ENCODE measurements around the gene DGCR6L. TPM values are rescaled to one million over a fixed set of nuclear protein-coding genes. Genes with fewer than 3 reads are reported as not detected.
A peak's percentile ranks its signal among the peaks of the same experiment; 100 is the strongest.
"Not testable (repeated sequence)": the region's sequence is repeated elsewhere in the genome, so short reads cannot be mapped to it uniquely, and the experiment has no call there.

DGCR6L gene
- total RNA-seq, 1 donor from 2014 or later, result 39.8 TPM

DNA sequence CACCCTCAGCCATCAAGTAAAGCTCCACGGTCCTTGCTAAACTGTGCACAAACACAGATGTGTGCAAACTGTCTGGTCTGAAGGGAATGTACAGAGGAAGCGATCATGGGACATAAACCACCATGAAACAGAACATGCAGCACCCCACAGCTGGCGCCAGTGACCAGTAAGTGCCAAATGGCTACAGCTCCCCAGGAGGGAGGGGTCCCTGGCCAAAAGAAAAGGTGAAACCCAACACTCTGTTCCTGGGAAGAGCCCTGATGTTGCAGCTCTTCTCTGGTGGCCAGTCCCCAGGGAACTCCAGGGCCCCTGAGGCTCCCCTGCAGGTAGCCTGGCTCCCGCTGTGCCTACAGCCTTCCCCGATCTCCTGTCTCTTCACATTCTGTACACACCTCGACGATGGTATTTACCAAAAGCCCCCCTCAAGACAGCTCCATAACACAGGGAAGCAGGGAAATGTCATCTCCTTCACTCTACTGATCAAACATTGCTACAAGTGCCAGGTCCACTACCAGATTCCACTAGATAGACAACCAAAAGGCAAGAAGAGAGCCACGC, 2.9 kb downstream of the DGCR6L start:
- no peak for TF ChIP-seq POLR2A (IDR thresholded peaks at IDR 0.05)
- TF ChIP-seq, protein P1, sequence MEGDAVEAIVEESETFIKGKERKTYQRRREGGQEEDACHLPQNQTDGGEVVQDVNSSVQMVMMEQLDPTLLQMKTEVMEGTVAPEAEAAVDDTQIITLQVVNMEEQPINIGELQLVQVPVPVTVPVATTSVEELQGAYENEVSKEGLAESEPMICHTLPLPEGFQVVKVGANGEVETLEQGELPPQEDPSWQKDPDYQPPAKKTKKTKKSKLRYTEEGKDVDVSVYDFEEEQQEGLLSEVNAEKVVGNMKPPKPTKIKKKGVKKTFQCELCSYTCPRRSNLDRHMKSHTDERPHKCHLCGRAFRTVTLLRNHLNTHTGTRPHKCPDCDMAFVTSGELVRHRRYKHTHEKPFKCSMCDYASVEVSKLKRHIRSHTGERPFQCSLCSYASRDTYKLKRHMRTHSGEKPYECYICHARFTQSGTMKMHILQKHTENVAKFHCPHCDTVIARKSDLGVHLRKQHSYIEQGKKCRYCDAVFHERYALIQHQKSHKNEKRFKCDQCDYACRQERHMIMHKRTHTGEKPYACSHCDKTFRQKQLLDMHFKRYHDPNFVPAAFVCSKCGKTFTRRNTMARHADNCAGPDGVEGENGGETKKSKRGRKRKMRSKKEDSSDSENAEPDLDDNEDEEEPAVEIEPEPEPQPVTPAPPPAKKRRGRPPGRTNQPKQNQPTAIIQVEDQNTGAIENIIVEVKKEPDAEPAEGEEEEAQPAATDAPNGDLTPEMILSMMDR (IDR thresholded peaks at IDR 0.05), result no peak
- no peak for TF ChIP-seq POLR2AphosphoS5 (IDR thresholded peaks at IDR 0.05; ENCODE audit: insufficient read depth in 1 of 2, low read depth in 1 of 2)
- intact Hi-C loops (cut with DNase I), result no loop called here
- no peaks in the 10 kb centered on the region for H3K27me3 ChIP-seq
- peak; percentile 64 to 79 for DNase-seq (ENCODE audit: extremely low spot score in 2 of 2)
- H3K4me1 ChIP-seq, result peaks cover 54% of the 10 kb centered on the region
- H3K27ac ChIP-seq, result no peak overlapping the region
- H3K9me3 ChIP-seq, result no peaks in the 10 kb centered on the region
- no peak overlapping the region for H3K4me3 ChIP-seq
- no peaks in the 10 kb centered on the region for H3K36me3 ChIP-seq

DNA sequence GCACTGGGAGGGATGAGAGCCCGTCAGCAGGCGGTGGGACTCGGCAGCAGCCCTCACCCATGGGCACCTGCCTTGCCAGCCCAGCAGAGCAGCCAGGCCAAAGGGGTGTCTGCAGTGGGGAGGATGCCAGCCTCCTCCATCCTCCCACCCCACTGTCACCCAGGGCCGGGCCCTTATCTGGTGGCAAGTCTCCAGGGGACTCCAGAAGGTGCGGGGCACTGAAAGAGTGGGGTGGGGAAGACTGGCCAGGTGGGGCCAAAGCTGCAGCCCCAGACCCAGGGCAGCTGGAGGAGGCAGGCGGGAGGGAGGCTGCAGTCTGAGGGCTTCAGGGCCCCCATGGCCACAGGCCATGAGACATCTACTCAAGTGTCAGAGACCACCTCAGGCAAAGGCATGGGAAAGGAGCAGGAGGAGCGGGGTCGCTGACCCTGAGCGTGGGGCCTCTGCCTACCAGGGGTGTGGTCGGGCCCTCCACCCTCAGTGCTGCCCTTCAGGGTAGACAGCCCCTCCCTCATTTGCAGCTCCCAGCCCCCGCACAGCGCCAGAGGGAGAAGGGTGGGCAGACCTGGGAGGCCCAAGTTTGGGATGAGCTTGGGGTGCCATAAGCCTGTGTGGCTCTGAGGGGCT, 3.5 kb downstream of the DGCR6L start:
- DNase-seq (ENCODE audit: extremely low spot score in 2 of 2), result peak; percentile 54 to 84
- Histone ChIP-seq H3K4me3 (no peak overlapping the region), H3K27me3 (no peaks in the 10 kb centered on the region), H3K9me3 (no peaks in the 10 kb centered on the region), H3K4me1 (peaks cover 48% of the 10 kb centered on the region), H3K27ac (no peak overlapping the region), H3K36me3 (no peaks in the 10 kb centered on the region)
- intact Hi-C loops (cut with DNase I), result no loop called here
- TF ChIP-seq POLR2AphosphoS5 (IDR thresholded peaks at IDR 0.05; ENCODE audit: insufficient read depth in 1 of 2, low read depth in 1 of 2) (no peak), POLR2A (IDR thresholded peaks at IDR 0.05) (no peak)
- TF ChIP-seq, protein P1 (IDR thresholded peaks at IDR 0.05), result no peak

DNA sequence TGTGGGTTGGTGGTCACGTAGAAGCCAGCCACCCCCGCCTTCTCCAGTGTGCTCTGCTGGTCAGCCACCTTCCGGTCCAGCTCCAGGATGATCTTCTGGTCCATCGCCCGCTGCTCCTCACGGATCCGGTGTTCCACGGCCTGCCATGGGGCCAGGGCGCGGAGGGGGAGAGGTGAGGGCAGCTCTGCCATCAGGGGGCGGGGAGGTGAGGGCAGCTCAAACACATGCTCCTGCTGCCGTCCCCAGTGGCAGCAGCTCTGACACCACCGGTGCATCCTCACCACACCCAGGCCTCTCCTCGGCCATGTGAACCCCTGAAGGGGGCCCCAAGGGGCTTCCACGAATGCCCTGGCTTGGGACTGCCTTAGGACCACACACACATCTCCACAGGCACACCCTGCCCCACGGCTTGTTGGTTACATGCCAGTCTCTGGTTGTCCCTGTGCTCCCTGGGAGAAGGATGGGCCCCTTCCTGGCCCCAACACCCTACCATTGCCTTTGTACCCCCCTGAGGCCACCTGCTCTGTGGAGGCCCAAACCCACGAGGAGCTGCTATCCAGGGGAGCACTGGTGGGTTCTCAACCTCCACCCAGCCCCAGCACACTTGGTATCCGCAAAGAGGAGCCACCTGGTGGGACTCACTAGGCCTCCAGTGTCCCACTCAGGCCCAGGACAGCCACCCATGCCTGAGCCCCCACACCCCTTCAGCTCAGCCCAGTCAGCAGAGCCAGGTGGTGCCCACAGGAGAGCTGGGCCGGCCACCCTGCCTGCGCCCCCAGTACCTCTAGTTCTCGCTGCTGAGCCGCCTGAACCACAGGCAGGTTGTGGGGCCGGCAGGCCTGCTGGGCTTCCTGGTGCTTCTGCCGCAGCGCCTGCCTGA, 4.3 kb downstream of the DGCR6L start:
- Histone ChIP-seq H3K4me1 (peaks cover 40% of the 10 kb centered on the region), H3K27ac (no peak overlapping the region), H3K36me3 (no peaks in the 10 kb centered on the region), H3K9me3 (no peaks in the 10 kb centered on the region), H3K27me3 (no peaks in the 10 kb centered on the region), H3K4me3 (no peak overlapping the region)
- intact Hi-C loops (cut with DNase I), result no loop called here
- TF ChIP-seq, protein P1 (IDR thresholded peaks at IDR 0.05), result no peak
- TF ChIP-seq POLR2A (IDR thresholded peaks at IDR 0.05), result no peak
- no peak for TF ChIP-seq POLR2AphosphoS5 (IDR thresholded peaks at IDR 0.05; ENCODE audit: insufficient read depth in 1 of 2, low read depth in 1 of 2)
- DNase-seq (ENCODE audit: extremely low spot score in 2 of 2), result peak; percentile 81 to 88

DNA sequence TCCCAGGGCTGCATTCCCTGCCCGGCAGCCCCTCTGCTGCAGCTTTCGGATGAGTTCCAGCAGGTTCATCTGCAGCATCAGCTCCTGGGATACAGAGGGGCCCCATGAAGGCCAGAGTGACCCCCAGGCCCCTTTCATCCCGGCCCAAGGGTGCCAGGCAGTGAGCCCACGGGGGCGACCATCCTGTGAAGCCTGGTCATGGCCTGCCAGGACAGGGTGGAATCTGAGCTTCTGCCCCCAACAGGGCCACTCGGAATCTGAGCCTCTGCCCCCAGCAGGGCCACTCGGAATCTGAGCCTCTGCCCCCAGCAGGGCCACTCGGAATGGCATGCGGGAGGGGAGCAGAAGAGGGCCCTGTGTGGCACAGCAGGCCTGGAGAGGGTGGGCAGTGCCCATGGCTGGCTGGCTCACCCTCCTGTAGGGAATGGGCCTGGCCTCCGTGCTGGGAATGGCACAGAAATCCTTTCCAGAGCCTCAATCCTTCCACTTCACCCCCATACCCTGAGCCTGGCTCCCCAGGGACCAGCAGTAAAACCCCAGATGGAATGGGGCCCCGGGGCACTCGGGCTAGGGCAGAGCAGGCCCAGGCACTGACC, 5.0 kb downstream of the DGCR6L start:
- H3K4me1 ChIP-seq, result peaks cover 37% of the 10 kb centered on the region

DNA sequence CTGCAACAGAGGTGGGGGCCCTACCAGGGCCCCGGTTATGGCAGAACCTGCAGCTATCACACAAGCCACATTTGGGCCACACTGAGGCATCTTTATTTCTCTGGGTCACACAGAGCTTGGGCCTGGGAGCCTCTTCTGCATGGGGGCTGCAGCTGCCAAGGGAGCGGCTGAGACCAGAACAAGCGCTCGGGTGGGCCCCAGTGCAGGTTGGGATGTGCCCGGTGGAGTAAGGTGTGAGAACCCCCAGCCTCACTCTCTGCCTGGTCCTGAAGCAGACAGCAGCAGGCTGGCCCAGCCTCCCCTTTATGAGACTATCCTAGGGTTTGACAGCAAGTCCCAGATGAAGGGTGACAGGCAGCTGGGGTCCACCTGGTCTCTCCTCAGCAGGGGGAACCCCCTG, 5.7 kb downstream of the DGCR6L start:
- peaks cover 35% of the 10 kb centered on the region for H3K4me1 ChIP-seq
- H3K27ac ChIP-seq; intact Hi-C loops (cut with DNase I); H3K27me3 ChIP-seq; H3K36me3 ChIP-seq; H3K4me3 ChIP-seq; H3K9me3 ChIP-seq: not testable (repeated sequence)
- peak in 1 of 2 donors; percentile 9 for DNase-seq (ENCODE audit: extremely low spot score in 2 of 2)

More for the DNA sequence above, 5.0 kb downstream of the DGCR6L start:
- DNase-seq (ENCODE audit: extremely low spot score in 2 of 2), result peak; percentile 34 to 74
- H3K9me3 ChIP-seq; H3K27me3 ChIP-seq; intact Hi-C loops (cut with DNase I); H3K4me3 ChIP-seq; H3K27ac ChIP-seq; H3K36me3 ChIP-seq: not testable (repeated sequence)

DNA sequence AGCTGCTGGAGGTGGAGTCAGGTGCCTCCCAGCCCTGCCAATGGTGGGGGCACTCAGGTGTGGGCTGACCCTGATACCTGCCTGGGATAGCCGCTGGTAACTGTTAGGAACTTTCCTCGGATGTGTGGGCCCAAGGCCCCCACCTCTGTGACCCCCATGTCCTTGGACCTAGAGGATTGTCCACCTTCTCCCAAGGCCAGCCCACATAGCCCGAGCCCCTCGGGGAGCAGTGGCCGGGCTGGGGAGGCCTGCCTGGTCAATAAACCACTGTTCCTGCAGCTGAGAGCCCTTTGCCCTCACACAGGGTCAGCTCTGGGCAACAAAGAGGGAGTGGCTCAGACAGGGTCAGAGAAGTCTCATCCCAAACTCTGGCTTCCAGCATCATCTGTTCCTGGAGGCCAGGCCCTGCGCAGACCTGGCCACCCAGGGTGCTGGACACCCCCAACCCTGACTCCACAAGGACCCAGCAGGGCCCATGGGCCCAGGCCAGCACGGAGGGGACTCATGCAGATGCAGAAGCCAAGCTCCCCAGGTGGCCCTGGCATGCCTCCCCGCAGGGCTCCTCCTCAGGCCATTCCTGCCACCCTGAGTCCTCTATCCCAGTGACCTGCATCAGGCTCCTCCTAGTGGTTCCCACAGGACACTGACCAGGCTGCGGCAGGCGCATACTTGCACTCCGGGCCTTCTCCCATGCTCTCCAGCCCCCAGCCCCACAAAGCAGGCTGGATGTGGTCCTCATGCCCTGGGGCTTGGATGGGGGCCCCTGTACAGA, 6.4 kb downstream of the DGCR6L start:
- H3K36me3 ChIP-seq; H3K27me3 ChIP-seq; H3K4me3 ChIP-seq; H3K27ac ChIP-seq; intact Hi-C loops (cut with DNase I); H3K9me3 ChIP-seq: not testable (repeated sequence)
- H3K4me1 ChIP-seq, result peaks cover 28% of the 10 kb centered on the region
- peak; percentile 25 to 70 for DNase-seq (ENCODE audit: extremely low spot score in 2 of 2)
